DMS53 (cell line): Measurements from ENCODE around the gene ZDHHC7.
"Not testable (repeated sequence)": the region's sequence is repeated elsewhere in the genome, so short reads cannot be mapped to it uniquely, and the experiment has no call there.

ENCODE experiments used
- DNase-seq: peaks from one replicate; lab custom pipeline; 2025; lab: John Stamatoyannopoulos, UW

Gene ZDHHC7

GRCh38 chr16:84938616-84939015 is 72.7 kb downstream of the ZDHHC7 start:
- not testable (repeated sequence) for DNase-seq

- DNase-seq = no peak
Observed at GRCh38 chr16:84937196-84938005, 73.9 kb downstream of the ZDHHC7 start.

- no peak for DNase-seq
Observed at GRCh38 chr16:84933774-84934631, 77.3 kb downstream of the ZDHHC7 start.

- DNase-seq = no peak
Observed at GRCh38 chr16:84932681-84933080, 78.7 kb downstream of the ZDHHC7 start.

- DNase-seq = no peak
Observed at GRCh38 chr16:84931506-84931905, 79.8 kb downstream of the ZDHHC7 start.

- no peak for DNase-seq
Observed at GRCh38 chr16:84931107-84931494, 80.2 kb downstream of the ZDHHC7 start.

GRCh38 chr16:84930298-84931106 is 80.8 kb downstream of the ZDHHC7 start:
- no peak for DNase-seq

- DNase-seq = no peak
Observed at GRCh38 chr16:84929421-84930297, 81.7 kb downstream of the ZDHHC7 start.

- no peak for DNase-seq
Observed at GRCh38 chr16:84928679-84929420, 82.5 kb downstream of the ZDHHC7 start.

- no peak for DNase-seq
Observed at GRCh38 chr16:84927621-84928591, 83.4 kb downstream of the ZDHHC7 start.

GRCh38 chr16:84926462-84926861 is 84.9 kb downstream of the ZDHHC7 start:
- DNase-seq = no peak

- no peak for DNase-seq
Observed at GRCh38 chr16:84925773-84926372, 85.5 kb downstream of the ZDHHC7 start.

GRCh38 chr16:84925092-84925772 is 86.1 kb downstream of the ZDHHC7 start:
- peak; percentile 57 for DNase-seq

- DNase-seq = peak; percentile 15
Observed at GRCh38 chr16:84924331-84925091, 86.8 kb downstream of the ZDHHC7 start.
